ENCODE results near the gene NOTCH4.

Gene NOTCH4

GRCh38 chr6:32178547-32179440 is 45.1 kb downstream of the NOTCH4 start:
- DNase-seq (ENCODE audit: low read depth) = no peak
- H3K4me3 ChIP-seq (ENCODE audit: low read depth, low read length) = peak overlapping the region; percentile 96
- TF ChIP-seq, protein P1, sequence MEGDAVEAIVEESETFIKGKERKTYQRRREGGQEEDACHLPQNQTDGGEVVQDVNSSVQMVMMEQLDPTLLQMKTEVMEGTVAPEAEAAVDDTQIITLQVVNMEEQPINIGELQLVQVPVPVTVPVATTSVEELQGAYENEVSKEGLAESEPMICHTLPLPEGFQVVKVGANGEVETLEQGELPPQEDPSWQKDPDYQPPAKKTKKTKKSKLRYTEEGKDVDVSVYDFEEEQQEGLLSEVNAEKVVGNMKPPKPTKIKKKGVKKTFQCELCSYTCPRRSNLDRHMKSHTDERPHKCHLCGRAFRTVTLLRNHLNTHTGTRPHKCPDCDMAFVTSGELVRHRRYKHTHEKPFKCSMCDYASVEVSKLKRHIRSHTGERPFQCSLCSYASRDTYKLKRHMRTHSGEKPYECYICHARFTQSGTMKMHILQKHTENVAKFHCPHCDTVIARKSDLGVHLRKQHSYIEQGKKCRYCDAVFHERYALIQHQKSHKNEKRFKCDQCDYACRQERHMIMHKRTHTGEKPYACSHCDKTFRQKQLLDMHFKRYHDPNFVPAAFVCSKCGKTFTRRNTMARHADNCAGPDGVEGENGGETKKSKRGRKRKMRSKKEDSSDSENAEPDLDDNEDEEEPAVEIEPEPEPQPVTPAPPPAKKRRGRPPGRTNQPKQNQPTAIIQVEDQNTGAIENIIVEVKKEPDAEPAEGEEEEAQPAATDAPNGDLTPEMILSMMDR (IDR thresholded peaks at IDR 0.05; ENCODE audit: low read depth, low read length) = no peak
- TF ChIP-seq POLR2A (IDR thresholded peaks at IDR 0.05; ENCODE audit: extremely low read depth, insufficient read length) (no peak), MYC (IDR thresholded peaks at IDR 0.05; ENCODE audit: low read depth, low read length) (peak; percentile 30; the same call in 1 of the 2 replicates)
- TF ChIP-seq, protein P2, sequence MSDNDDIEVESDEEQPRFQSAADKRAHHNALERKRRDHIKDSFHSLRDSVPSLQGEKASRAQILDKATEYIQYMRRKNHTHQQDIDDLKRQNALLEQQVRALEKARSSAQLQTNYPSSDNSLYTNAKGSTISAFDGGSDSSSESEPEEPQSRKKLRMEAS (IDR thresholded peaks at IDR 0.05; ENCODE audit: low read depth, low read length) = peak; percentile 34; the same call in 1 of the 2 replicates

- DNase-seq (ENCODE audit: low read depth) = peak; percentile 100
- peak within 1 kb of the TSS; percentile 96 for H3K4me3 ChIP-seq (ENCODE audit: low read depth, low read length)
- TF ChIP-seq POLR2A (IDR thresholded peaks at IDR 0.05; ENCODE audit: extremely low read depth, insufficient read length) (peak; percentile 47), MYC (IDR thresholded peaks at IDR 0.05; ENCODE audit: low read depth, low read length) (peak; percentile 34; the same call in 1 of the 2 replicates)
- TF ChIP-seq, protein P1 (IDR thresholded peaks at IDR 0.05; ENCODE audit: low read depth, low read length) = no peak
- TF ChIP-seq, protein P2 (IDR thresholded peaks at IDR 0.05; ENCODE audit: low read depth, low read length) = peak; percentile 82
These were observed 45.9 kb downstream of the NOTCH4 start, which contains the start of gene RNF5 for GRCh38 chr6:32177788-32178546. RNF5 (plus strand) TSS chr6:32178405; CDS start chr6:32178512, 107 bp downstream.

DNA sequence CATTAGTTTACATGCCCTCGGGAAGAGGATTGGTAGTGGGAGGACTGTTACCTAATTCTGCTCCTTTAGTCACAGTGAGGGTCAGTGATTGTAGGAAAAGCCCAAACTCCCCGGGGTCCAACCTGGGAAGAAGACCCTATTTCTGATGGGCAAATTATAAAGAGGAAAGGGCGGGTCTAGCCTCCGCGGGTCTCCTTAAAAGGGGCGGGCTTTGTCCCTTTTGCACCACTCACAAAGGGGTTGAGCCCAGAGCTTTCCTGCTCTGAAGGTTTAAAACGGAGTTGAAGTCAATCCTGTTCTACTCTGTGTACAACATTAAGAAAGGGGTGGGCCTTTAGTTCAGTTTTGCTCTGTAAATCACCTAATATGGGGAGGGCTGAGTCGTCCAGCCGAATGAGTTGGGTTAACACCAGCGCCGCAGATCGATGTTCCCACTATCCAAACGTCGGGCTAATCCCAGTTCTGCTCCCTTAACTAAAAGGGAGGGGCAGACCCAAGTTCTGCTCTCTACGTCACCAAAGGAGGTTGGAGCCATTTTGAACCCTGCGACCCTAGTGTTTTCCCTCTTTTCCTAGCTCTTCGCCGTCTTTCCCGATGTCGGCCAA is 46.6 kb downstream of the NOTCH4 start:
- TF ChIP-seq MYC (IDR thresholded peaks at IDR 0.05; ENCODE audit: low read depth, low read length) = no peak
- TF ChIP-seq, protein P2 (IDR thresholded peaks at IDR 0.05; ENCODE audit: low read depth, low read length) = no peak
- TF ChIP-seq, protein P1 (IDR thresholded peaks at IDR 0.05; ENCODE audit: low read depth, low read length) = no peak
- TF ChIP-seq POLR2A (IDR thresholded peaks at IDR 0.05; ENCODE audit: extremely low read depth, insufficient read length) = no peak
- peak; percentile 69 for DNase-seq (ENCODE audit: low read depth)
- peak overlapping the region; percentile 96 for H3K4me3 ChIP-seq (ENCODE audit: low read depth, low read length)

- no peak for DNase-seq (ENCODE audit: low read depth)
- no peak for TF ChIP-seq MYC (IDR thresholded peaks at IDR 0.05; ENCODE audit: low read depth, low read length)
- TF ChIP-seq, protein P2 (IDR thresholded peaks at IDR 0.05; ENCODE audit: low read depth, low read length) = no peak
- no peak for TF ChIP-seq POLR2A (IDR thresholded peaks at IDR 0.05; ENCODE audit: extremely low read depth, insufficient read length)
- peak overlapping the region; percentile 96 for H3K4me3 ChIP-seq (ENCODE audit: low read depth, low read length)
These were observed 47.2 kb downstream of the NOTCH4 start for GRCh38 chr6:32176476-32177182.

- peak within 1 kb of the TSS; percentile 96 for H3K4me3 ChIP-seq (ENCODE audit: low read depth, low read length)
- TF ChIP-seq, protein P1 (IDR thresholded peaks at IDR 0.05; ENCODE audit: low read depth, low read length) = no peak
- TF ChIP-seq MYC (IDR thresholded peaks at IDR 0.05; ENCODE audit: low read depth, low read length) (no peak), POLR2A (IDR thresholded peaks at IDR 0.05; ENCODE audit: extremely low read depth, insufficient read length) (peak; percentile 43)
- TF ChIP-seq, protein P2 (IDR thresholded peaks at IDR 0.05; ENCODE audit: low read depth, low read length) = no peak
- peak; percentile 98 for DNase-seq (ENCODE audit: low read depth)
These were observed 48.0 kb downstream of the NOTCH4 start, which contains the start of gene AGPAT1 for GRCh38 chr6:32175711-32176475. AGPAT1 (minus strand) TSS chr6:32176084; CDS start chr6:32171496, 4,588 bp downstream.
